PC-9 (cell line): Measurements from ENCODE around the gene TMEM164.

Experiments used
- CTCF ChIP-seq: fragments of 200-600 bp; sonication (generic); conservative IDR thresholded peaks from 2 replicates; pipeline ENCODE4 v1.6.1; 2017; ENCODE audit warnings: mixed run types, antibody characterized with exemption, mild to moderate bottlenecking, moderate library complexity
- EZH2 ChIP-seq: fragments of 200-600 bp; sonication (generic); IDR thresholded peaks from 2 replicates; pipeline ENCODE4 v1.8.0; 2017; ENCODE audit warnings: antibody characterized with exemption, low read depth

- no peak for TF ChIP-seq CTCF
- no peak for TF ChIP-seq EZH2
Observed at GRCh38 chrX:110043506-110043905, 40.6 kb downstream of the TMEM164 start.
